ENCODE results near the gene GNAS-AS1. TPM values are rescaled to one million over a fixed set of nuclear protein-coding genes. Genes with fewer than 3 reads are reported as not detected.

GNAS-AS1 gene
- 0.42 and 2.0 TPM in 2 replicates for total RNA-seq

DNA sequence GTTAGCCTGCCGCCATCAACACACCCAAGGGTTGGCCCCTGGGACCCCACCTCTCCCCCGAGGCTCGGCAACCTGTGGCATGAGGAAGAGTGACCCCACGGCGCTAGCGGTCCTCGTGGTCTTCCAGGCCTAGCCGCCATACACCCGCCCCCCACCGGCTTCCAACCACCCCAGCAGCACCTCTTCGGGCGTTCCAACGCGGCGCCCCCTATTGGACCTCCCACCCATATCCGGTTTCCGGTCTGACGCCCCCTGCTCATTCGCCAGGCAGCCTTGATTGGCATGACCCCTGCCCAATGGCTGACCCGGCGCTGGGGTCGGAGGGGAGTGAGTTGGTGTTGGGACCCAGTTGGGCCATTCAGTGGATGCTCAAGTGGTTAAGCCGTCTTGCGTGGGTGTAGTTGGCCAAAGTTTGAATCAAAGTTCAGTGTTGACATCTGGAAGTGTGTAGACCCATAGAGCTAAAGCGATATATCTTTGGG lies at the start of gene GNAS-AS1:
Gene GNAS-AS1, minus strand, starts transcription at position 210 of the 482 bp plus-strand sequence.

DNA sequence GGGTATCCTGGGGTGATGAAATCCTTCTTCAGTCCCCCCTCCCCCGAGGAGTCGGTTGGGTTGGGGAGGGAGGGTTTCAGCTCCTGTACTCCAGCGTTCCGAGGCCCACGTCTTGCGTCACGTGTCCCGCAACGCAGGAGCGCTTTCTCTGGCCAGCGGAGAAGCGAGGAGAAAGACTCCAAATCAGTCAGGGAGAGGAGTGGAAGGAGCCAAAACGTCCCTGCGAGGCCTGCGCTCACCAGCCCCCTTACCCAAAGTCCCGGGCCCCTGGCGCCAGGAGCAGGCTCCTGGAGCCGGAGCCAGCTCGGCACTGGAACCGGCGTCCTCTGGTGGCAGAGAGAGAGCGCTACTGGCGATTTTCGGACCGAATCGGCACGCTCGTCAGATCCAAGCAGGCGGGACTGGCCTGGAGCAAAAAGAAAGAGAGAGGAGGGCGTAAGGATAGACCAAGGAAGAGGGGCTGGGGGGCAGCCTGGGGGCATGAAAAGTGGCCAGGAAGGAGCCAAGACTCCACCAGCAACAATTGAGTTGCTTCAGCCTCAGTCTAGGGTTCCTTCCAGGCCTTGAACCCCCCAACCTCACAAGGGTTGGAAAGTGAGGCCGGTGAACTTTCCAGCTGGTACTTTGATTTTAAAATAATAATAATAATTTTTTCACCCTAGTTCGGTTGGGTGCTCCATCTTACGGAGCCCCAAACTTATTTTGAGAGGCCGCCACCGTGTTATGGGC lies 2.0 kb upstream of the GNAS-AS1 start, which contains the start of gene GNAS:
Gene GNAS, plus strand, starts transcription at position 174 of the 729 bp plus-strand sequence.

Other genes with a start within 250 kb of the GNAS-AS1 start
- 21.9 and 24.4 TPM in 2 replicates for gene STX16, start 199.6 kb downstream of the GNAS-AS1 start, total RNA-seq
- 11.4 and 12.6 TPM in 2 replicates for gene NPEPL1, start 158.1 kb downstream of the GNAS-AS1 start, total RNA-seq
- gene GNAS, start 1.8 kb upstream of the GNAS-AS1 start, total RNA-seq = 559 and 647 TPM in 2 replicates
- gene NELFCD, start 130.4 kb upstream of the GNAS-AS1 start, total RNA-seq = 65.1 and 71.0 TPM in 2 replicates
- gene CTSZ, start 156.4 kb upstream of the GNAS-AS1 start, total RNA-seq = 57.8 and 68.0 TPM in 2 replicates
- not detected in 2 replicates for gene TUBB1, start 168.5 kb upstream of the GNAS-AS1 start, total RNA-seq
- 33.7 and 39.6 TPM in 2 replicates for gene ATP5F1E, start 181.4 kb upstream of the GNAS-AS1 start, total RNA-seq
- 61.7 and 62.6 TPM in 2 replicates for gene PRELID3B, start 191.9 kb upstream of the GNAS-AS1 start, total RNA-seq

Data from airway epithelial cell (primary cell).